Left ventricle myocardium inferior (tissue), 1 donor: ENCODE measurements around the gene CATSPERE. TPM values are rescaled to one million over a fixed set of nuclear protein-coding genes. Genes with fewer than 3 reads are reported as not detected.
"Not testable (repeated sequence)": the region's sequence is repeated elsewhere in the genome, so short reads cannot be mapped to it uniquely, and the experiment has no call there.

Experiments used
- DNase-seq: peaks from one replicate; pipeline ENCODE4 v3.0.0-alpha.2; 2020
- H3K27ac ChIP-seq: fragments of 200-600 bp; replicated peaks from 2 replicates; pipeline ENCODE4 v1.8.0; 2021
- H3K27me3 ChIP-seq: fragments of 200-600 bp; 2 replicates; pipeline ENCODE4 v1.8.0; 2021; ENCODE audit warnings: low read depth
- H3K36me3 ChIP-seq: fragments of 200-600 bp; 2 replicates; pipeline ENCODE4 v1.8.0; 2021
- H3K4me1 ChIP-seq: fragments of 200-600 bp; 2 replicates; pipeline ENCODE4 v1.8.0; 2021
- H3K4me3 ChIP-seq: fragments of 200-600 bp; 2 replicates; pipeline ENCODE4 v1.8.0; 2021; ENCODE audit warnings: mild to moderate bottlenecking, moderate library complexity
- H3K9me3 ChIP-seq: fragments of 200-600 bp; replicated peaks from 2 replicates; pipeline ENCODE4 v1.8.0; 2021
- CTCF ChIP-seq: fragments of 200-600 bp; IDR thresholded peaks from 2 replicates; pipeline ENCODE4 v1.8.0; 2021; ENCODE audit warnings: antibody characterized with exemption, mild to moderate bottlenecking, borderline replicate concordance
- intact Hi-C: fragments of 100-400 bp; cut with micrococcal nuclease; formaldehyde crosslinking; loops from one replicate; pipeline ENCODE4 v1.11.0; 2022
- total RNA-seq: library from RNA; stranded (reverse); fragmentation: NEBNext Ultra II Directional; extraction: Animal tissue kit (Norgen Biotek cat#: 25700); gene quantifications from one replicate; pipeline ENCODE4 v1.2.1, GENCODE V29; 2021
- donor health status: DM: no; HTN: yes; CAD: no; lungs with severe emphysema.

CATSPERE gene
- total RNA-seq, 1 donor from 2014 or later, result 0.58 TPM

GRCh38 chr1:244556263-244556662, 95.2 kb downstream of the CATSPERE start:
- Histone ChIP-seq H3K9me3 (peaks cover 48% of the 10 kb centered on the region), H3K27me3 (no peaks in the 10 kb centered on the region), H3K4me1 (no peaks in the 10 kb centered on the region), H3K4me3 (no peak overlapping the region), H3K36me3 (no peaks in the 10 kb centered on the region), H3K27ac (no peak overlapping the region)
- no peak for TF ChIP-seq CTCF
- intact Hi-C loops, result no loop called here
- DNase-seq, result no peak

DNA sequence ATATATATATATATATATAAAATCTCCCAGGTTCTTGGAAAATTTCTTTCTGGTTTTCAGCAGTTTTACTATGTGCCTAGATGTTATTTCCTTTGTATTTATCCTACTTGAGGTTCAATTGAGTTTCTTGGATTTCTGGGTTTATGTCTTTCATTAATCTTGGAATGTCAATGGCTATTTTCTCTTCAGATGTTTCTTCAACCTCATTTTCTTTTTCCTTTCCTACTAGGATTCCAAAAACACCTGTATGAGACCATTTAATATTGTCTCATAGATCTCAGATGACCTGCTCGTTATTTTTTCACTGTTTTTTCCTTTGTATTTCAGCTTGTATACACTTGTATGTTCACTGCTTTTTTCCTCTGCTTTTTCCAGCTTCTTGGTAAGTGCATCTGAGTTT, 96.5 kb downstream of the CATSPERE start:
- H3K27ac ChIP-seq, result no peak overlapping the region
- no peaks in the 10 kb centered on the region for H3K4me1 ChIP-seq
- peaks cover 48% of the 10 kb centered on the region for H3K9me3 ChIP-seq
- no peaks in the 10 kb centered on the region for H3K36me3 ChIP-seq
- no peak for TF ChIP-seq CTCF
- H3K4me3 ChIP-seq, result no peak overlapping the region
- H3K27me3 ChIP-seq, result no peaks in the 10 kb centered on the region
- intact Hi-C loops, result no loop called here
- DNase-seq, result no peak

- H3K4me3 ChIP-seq, result no peak overlapping the region
- no peak overlapping the region for H3K27ac ChIP-seq
- intact Hi-C loops, result no loop called here
- no peak for TF ChIP-seq CTCF
- H3K4me1 ChIP-seq, result no peaks in the 10 kb centered on the region
- H3K27me3 ChIP-seq, result no peaks in the 10 kb centered on the region
- no peaks in the 10 kb centered on the region for H3K36me3 ChIP-seq
- peaks cover 62% of the 10 kb centered on the region for H3K9me3 ChIP-seq
- DNase-seq, result no peak
Measured at GRCh38 chr1:244559561-244559960, 98.5 kb downstream of the CATSPERE start.

- not testable (repeated sequence) for H3K36me3 ChIP-seq
Measured at GRCh38 chr1:244562877-244563276, 101.8 kb downstream of the CATSPERE start.

DNA sequence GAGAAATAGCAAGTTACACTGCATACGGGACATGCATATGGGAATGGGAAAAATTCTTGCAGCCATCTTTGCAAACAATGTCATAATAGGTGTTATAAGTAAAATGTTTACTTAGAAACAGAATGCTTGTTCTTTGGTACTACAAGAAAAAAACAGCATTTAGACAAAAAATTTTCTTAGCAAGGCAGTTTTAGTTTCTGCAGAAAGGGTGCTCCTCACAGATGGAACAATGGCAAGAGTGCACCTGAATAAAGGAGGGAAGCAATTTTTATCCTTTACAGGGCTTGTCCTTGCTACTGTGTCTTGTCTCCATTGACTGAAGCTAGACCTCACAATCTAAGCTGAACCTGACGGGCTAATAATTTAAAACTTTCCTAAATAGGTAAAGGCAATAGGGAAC, 112.7 kb downstream of the CATSPERE start:
- no peak for TF ChIP-seq CTCF
- peaks cover 66% of the 10 kb centered on the region for H3K9me3 ChIP-seq

More at GRCh38 chr1:244562877-244563276, 101.8 kb downstream of the CATSPERE start:
- peaks cover 30% of the 10 kb centered on the region for H3K9me3 ChIP-seq
- H3K27ac ChIP-seq, intact Hi-C loops, H3K27me3 ChIP-seq, DNase-seq, H3K4me1 ChIP-seq, H3K4me3 ChIP-seq: not testable (repeated sequence)

GRCh38 chr1:244576259-244576892, 115.3 kb downstream of the CATSPERE start:
- Histone ChIP-seq H3K4me1 (no peaks in the 10 kb centered on the region), H3K4me3 (no peak overlapping the region), H3K9me3 (peaks cover 66% of the 10 kb centered on the region), H3K36me3 (no peaks in the 10 kb centered on the region), H3K27me3 (no peaks in the 10 kb centered on the region), H3K27ac (no peak overlapping the region)
- no peak for TF ChIP-seq CTCF
- intact Hi-C loops, result no loop called here
- no peak for DNase-seq

More for the DNA sequence above, 112.7 kb downstream of the CATSPERE start:
- H3K4me1 ChIP-seq, result no peaks in the 10 kb centered on the region
- no peak overlapping the region for H3K4me3 ChIP-seq
- no peak for DNase-seq
- no peaks in the 10 kb centered on the region for H3K36me3 ChIP-seq
- intact Hi-C loops, result no loop called here
- H3K27me3 ChIP-seq, result no peaks in the 10 kb centered on the region
- H3K27ac ChIP-seq, result no peak overlapping the region

GRCh38 chr1:244578205-244578604, 117.1 kb downstream of the CATSPERE start:
- H3K4me3 ChIP-seq, H3K27me3 ChIP-seq, H3K4me1 ChIP-seq, H3K36me3 ChIP-seq, H3K27ac ChIP-seq, intact Hi-C loops, DNase-seq: not testable (repeated sequence)
- H3K9me3 ChIP-seq, result peaks cover 55% of the 10 kb centered on the region
